ENCODE results near the gene LRMDA. TPM values are rescaled to one million over a fixed set of nuclear protein-coding genes. Genes with fewer than 3 reads are reported as not detected.
A peak's percentile ranks its signal among the peaks of the same experiment; 100 is the strongest.

Gene LRMDA
- total RNA-seq, 6 experiments from 2014 or later: 0.32 TPM; not detected in 5

- H3K27ac Mint-ChIP-seq: peak overlapping the region; percentile 56; the same call in 1 of the 2 replicates
- peak overlapping the region; percentile 64 for H3K4me3 Mint-ChIP-seq
- peak; percentile 42 for DNase-seq
- peaks cover 3% of the 10 kb centered on the region; the same call in 1 of the 2 replicates for H3K9me3 Mint-ChIP-seq
- peak; percentile 33 for TF ChIP-seq CTCF (IDR thresholded peaks at IDR 0.05)
- H3K36me3 Mint-ChIP-seq (ENCODE audit: low read depth): no peaks in the 10 kb centered on the region
- peaks cover 22% of the 10 kb centered on the region for H3K4me1 Mint-ChIP-seq (ENCODE audit: low read depth)
- peaks cover 9% of the 10 kb centered on the region for H3K27me3 Mint-ChIP-seq (ENCODE audit: insufficient read depth)
Measured at GRCh38 chr10:76033457-76034196, 602.2 kb downstream of the LRMDA start.

GRCh38 chr10:76034353-76035205, 603.2 kb downstream of the LRMDA start:
- Mint-ChIP-seq H3K27ac (no peak overlapping the region), H3K4me3 (no peak overlapping the region), H3K27me3 (ENCODE audit: insufficient read depth) (peaks cover 7% of the 10 kb centered on the region), H3K9me3 (peaks cover 7% of the 10 kb centered on the region; the same call in 1 of the 2 replicates), H3K36me3 (ENCODE audit: low read depth) (no peaks in the 10 kb centered on the region), H3K4me1 (ENCODE audit: low read depth) (peaks cover 22% of the 10 kb centered on the region)
- TF ChIP-seq CTCF (IDR thresholded peaks at IDR 0.05): no peak
- no peak for DNase-seq

- Mint-ChIP-seq H3K27ac (no peak overlapping the region), H3K4me1 (ENCODE audit: low read depth) (peaks cover 22% of the 10 kb centered on the region)
Measured at GRCh38 chr10:76035206-76036110, 604.0 kb downstream of the LRMDA start.

GRCh38 chr10:76036111-76036940, 604.9 kb downstream of the LRMDA start:
- H3K4me3 Mint-ChIP-seq: no peak overlapping the region; the same call in 1 of the 2 replicates

More at GRCh38 chr10:76035206-76036110, 604.0 kb downstream of the LRMDA start:
- no peak overlapping the region for H3K4me3 Mint-ChIP-seq
- DNase-seq: no peak
- H3K36me3 Mint-ChIP-seq (ENCODE audit: low read depth): 0 out of 2 replicates have a peak, but pooled peaks cover 2% of the 10 kb centered on the region
- TF ChIP-seq CTCF (IDR thresholded peaks at IDR 0.05): no peak
- peaks cover 15% of the 10 kb centered on the region; the same call in 1 of the 2 replicates for H3K9me3 Mint-ChIP-seq
- H3K27me3 Mint-ChIP-seq (ENCODE audit: insufficient read depth): peaks cover 4% of the 10 kb centered on the region

More at GRCh38 chr10:76036111-76036940, 604.9 kb downstream of the LRMDA start:
- TF ChIP-seq CTCF (IDR thresholded peaks at IDR 0.05): peak; percentile 93
- peak; percentile 48 for DNase-seq
- H3K27ac Mint-ChIP-seq: no peak overlapping the region
- no peaks in the 10 kb centered on the region; the same call in none of the 2 replicates for H3K27me3 Mint-ChIP-seq (ENCODE audit: insufficient read depth)
- H3K4me1 Mint-ChIP-seq (ENCODE audit: low read depth): peaks cover 22% of the 10 kb centered on the region
- H3K36me3 Mint-ChIP-seq (ENCODE audit: low read depth): 0 out of 2 replicates have a peak, but pooled peaks cover 6% of the 10 kb centered on the region
- H3K9me3 Mint-ChIP-seq: peaks cover 19% of the 10 kb centered on the region; the same call in 1 of the 2 replicates
